Fibroblast of lung (primary cell): ENCODE results near the gene CELF5.

Experiments
- CTCF ChIP-seq, 2 donors: IDR thresholded peaks in 1 of 2; conservative IDR thresholded peaks in 1 of 2; 1 replicate in 1 of 2; 2 replicates in 1 of 2; pipeline ENCODE4 v1.5.1; 2011 to 2012; ENCODE audit warnings: low read length in 2 of 2, control low read depth in 1 of 2, inconsistent platforms in 1 of 2, low read depth in 1 of 2, mild to moderate bottlenecking in 1 of 2
- EZH2 ChIP-seq: IDR thresholded peaks from 2 replicates; pipeline ENCODE4 v1.5.1; 2012; ENCODE audit warnings: low read length, control low read depth, mild to moderate bottlenecking; ENCODE audit errors: missing control alignments

DNA sequence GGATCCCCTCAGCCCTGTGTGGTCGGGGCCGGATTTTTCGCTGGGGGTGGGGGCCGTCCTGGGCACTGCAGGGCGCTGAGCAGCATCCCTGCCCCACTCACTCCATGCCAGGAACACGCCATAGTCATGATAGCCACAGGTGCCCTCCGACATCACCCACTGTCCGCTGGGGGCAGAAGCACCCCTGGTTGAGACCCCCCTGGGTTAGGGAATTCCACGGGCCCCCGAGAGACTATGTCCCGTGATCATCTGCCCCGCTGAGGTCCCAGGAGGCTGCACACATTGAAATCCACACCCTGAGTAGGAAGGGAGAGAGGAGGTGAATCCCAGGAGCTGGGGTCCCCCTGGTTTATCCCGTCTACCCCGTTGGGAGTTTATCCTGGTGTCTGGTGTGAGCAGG lies 22.6 kb upstream of the CELF5 start:
- no peak for TF ChIP-seq EZH2
- TF ChIP-seq CTCF (conservative IDR thresholded peaks at IDR 0.05 in 1 of 2, IDR thresholded peaks at IDR 0.05 in 1 of 2; ENCODE audit: low read depth in 1 of 2, low read length in 2 of 2): no peak
